Measurements from ENCODE around the gene ANGPTL7.

DNA sequence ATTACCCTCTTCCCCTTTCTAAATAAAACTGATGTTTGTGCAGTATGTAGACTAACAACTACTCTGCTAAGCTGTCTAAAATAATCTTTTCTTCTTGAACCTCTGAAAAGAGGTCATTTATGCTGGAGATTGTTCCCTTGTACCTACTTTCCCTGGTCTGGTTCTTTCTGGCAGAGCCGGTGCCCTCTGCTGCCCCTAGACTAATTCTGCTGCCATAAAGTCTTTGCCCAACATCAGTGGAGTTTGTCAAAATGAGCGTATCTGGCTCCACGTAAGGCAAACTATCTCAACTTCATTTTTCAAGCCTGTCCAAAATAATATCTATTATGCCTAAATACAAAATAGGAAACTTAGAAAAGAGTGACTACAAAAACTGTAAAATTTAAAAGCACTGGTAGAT lies 30.9 kb upstream of the ANGPTL7 start:
- TF ChIP-seq CTBP2 (IDR thresholded peaks at IDR 0.05; ENCODE audit: borderline replicate concordance, insufficient read depth, insufficient read length, low read length) (no peak), RBBP5 (IDR thresholded peaks at IDR 0.05; ENCODE audit: borderline replicate concordance, low read depth, low read length) (no peak), TCF12 (IDR thresholded peaks at IDR 0.05; ENCODE audit: low read depth, low read length) (no peak), ZNF274 (IDR thresholded peaks at IDR 0.05; ENCODE audit: borderline replicate concordance, extremely low read depth, low read length) (no peak), EZH2 (IDR thresholded peaks at IDR 0.05; ENCODE audit: low read depth, low read length, severe bottlenecking) (no peak), POLR2AphosphoS5 (IDR thresholded peaks at IDR 0.05; ENCODE audit: low read depth, low read length) (no peak)
- TF ChIP-seq, protein P1, sequence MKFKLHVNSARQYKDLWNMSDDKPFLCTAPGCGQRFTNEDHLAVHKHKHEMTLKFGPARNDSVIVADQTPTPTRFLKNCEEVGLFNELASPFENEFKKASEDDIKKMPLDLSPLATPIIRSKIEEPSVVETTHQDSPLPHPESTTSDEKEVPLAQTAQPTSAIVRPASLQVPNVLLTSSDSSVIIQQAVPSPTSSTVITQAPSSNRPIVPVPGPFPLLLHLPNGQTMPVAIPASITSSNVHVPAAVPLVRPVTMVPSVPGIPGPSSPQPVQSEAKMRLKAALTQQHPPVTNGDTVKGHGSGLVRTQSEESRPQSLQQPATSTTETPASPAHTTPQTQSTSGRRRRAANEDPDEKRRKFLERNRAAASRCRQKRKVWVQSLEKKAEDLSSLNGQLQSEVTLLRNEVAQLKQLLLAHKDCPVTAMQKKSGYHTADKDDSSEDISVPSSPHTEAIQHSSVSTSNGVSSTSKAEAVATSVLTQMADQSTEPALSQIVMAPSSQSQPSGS (IDR thresholded peaks at IDR 0.05; ENCODE audit: low read length): no peak
- TF ChIP-seq, protein P2, sequence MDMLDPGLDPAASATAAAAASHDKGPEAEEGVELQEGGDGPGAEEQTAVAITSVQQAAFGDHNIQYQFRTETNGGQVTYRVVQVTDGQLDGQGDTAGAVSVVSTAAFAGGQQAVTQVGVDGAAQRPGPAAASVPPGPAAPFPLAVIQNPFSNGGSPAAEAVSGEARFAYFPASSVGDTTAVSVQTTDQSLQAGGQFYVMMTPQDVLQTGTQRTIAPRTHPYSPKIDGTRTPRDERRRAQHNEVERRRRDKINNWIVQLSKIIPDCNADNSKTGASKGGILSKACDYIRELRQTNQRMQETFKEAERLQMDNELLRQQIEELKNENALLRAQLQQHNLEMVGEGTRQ (IDR thresholded peaks at IDR 0.05; ENCODE audit: low read length): no peak

Data from H1 (cell line).